Hepatic stellate cell (primary cell): Measurements from ENCODE around the gene SLC31A1.
"Not testable (repeated sequence)": the region's sequence is repeated elsewhere in the genome, so short reads cannot be mapped to it uniquely, and the experiment has no call there.

Source experiments
- DNase-seq: peaks from one replicate; pipeline ENCODE4 v3.0.0; 2011; ENCODE audit warnings: low spot score

Gene SLC31A1

DNA sequence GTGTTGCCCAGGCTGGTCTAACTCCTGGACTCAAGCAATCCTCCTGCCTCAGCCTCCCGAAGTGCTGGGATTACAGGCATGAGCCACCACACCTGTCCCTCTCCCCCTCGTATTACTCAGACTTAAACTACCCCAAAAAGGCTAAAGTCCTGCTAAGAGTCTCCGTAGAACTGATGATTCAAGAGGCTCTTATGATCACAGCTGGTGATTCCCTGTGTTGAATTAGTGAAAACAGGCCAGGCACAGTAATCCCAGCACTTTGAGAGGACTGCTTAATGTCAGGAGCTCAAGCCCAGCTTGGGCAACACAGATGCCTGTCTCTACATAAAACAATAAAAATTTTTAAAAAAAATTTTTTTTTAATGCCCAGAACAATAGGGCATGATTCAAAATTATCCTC is 44.8 kb downstream of the SLC31A1 start:
- no peak for DNase-seq

- DNase-seq: no peak
Observed at GRCh38 chr9:113267911-113268566, 46.7 kb downstream of the SLC31A1 start.

GRCh38 chr9:113269355-113269754 is 48.0 kb downstream of the SLC31A1 start:
- no peak for DNase-seq

DNA sequence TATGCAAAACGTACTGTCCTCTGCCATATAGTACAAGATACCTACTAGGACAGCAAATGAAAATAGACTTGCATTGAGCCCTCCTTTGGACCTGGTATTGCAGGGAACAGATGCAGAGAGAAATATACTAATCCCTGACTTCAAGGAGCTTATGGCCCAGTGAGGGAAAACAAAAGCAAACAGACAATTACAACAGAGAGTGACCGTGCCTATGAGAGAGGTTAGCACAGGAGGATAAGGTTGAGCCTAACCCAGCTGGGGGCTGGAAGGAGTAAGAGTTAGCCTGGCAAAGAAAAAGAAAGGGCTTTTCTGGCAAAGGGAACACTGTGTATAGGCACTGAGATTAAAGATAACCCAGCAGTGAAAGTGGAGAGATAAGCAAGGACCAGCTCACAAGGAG is 48.5 kb downstream of the SLC31A1 start:
- DNase-seq: no peak

DNA sequence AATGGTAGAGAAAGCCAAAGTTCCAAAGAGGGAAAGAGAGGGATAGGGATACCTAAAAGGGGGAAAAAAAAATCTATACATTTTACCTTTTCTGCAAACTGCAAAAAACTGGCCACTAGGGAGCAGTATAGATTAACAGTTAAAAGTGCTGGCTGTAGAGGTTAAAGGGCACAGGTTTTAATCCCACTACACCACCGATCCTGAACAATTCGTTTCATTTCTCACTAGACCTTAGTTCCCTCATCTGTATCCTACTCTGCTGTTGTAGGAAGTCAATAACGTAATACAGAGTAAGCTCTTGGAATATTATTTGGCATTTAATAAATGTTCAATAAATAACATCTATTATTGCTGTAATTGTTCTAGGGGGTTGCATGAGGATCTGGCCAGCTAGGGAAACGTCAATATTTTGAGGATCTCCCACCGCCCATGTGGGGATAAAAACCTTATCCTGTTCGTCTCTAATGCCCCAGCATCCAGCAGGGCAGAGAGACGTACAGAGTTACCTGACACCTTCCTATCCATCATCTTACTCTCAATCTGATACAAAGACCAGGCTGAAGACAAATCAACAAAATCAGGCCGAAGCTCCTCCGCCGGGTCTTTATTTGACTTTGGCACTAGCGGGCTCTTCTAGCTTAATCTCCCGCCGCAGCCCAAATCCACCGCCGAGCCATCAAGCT is 53.3 kb downstream of the SLC31A1 start:
- peak; percentile 42 for DNase-seq

- peak; percentile 95 for DNase-seq
Observed at GRCh38 chr9:113275157-113276131, 54.1 kb downstream of the SLC31A1 start, which contains the start of the genes CDC26 and PRPF4. Gene CDC26 (minus strand): TSS chr9:113275572. CDS start chr9:113272507, 3,065 bp downstream. Gene PRPF4 (plus strand): TSS chr9:113275658. CDS start chr9:113275744, 86 bp downstream.

DNA sequence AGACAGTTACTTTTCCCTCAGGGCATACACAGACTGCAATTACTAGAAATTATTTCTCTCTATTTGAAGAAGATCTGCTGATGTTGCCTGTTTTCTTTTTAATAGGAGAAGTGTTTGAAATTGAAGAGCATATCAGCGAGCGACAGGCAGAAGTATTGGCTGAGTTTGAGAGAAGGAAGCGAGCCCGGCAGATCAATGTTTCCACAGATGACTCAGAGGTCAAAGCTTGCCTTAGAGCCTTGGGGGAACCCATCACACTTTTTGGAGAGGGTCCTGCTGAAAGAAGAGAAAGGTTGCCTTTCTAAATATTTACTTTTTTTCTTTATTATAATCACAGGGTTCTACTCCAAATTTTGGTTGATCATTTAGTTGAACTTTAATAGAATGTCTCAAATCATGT is 57.5 kb downstream of the SLC31A1 start:
- DNase-seq: no peak

GRCh38 chr9:113281356-113281755 is 60.0 kb downstream of the SLC31A1 start:
- no peak for DNase-seq

- no peak for DNase-seq
Observed at GRCh38 chr9:113289091-113289490, 67.7 kb downstream of the SLC31A1 start.

DNA sequence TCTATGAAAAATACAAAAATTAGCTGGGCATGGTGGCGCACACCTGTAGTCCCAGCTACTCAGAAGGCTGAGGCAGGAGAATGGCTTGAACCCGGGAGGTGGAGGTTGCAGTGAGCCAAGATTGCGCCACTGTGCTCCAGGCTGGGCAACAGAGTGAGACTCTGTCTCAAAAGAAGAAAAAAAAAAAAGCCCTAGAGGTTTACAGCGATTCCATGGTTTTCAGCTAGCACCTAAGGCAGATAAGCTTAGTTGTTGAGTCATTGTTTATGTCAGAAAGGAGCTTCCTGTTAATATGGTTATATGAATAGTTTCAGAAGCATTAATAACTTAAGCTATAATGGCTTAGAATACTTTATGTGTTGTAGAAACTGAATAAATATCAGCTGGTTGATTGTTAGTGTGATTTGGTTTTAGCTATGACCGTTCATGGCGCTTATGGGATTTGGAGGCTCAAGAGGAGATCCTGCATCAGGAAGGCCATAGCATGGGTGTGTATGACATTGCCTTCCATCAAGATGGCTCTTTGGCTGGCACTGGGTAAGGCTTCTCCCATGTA is 68.8 kb downstream of the SLC31A1 start:
- DNase-seq: no peak

GRCh38 chr9:113293285-113293878 is 72.0 kb downstream of the SLC31A1 start:
- DNase-seq: no peak

DNA sequence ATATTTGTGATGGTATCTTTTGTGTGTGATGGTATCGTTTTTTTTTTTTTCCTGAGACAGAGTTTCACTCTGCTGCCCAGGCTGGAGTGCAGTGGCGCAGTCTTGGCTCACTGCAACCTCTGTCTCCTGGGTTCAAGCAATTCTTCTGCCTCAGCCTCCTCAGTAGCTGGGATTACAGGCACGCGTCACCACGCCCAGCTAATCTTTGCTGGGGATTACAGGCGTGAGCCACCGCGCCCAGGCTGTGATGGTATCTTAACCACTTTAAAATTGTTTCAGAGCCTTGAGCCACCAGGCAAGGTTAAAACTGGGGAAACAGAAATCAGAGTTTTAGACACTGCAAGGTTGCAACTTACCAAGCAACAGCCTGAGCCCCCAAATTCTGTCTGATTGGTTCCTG is 74.9 kb downstream of the SLC31A1 start:
- DNase-seq: not testable (repeated sequence)

GRCh38 chr9:113296796-113297558 is 75.6 kb downstream of the SLC31A1 start:
- no peak for DNase-seq

DNA sequence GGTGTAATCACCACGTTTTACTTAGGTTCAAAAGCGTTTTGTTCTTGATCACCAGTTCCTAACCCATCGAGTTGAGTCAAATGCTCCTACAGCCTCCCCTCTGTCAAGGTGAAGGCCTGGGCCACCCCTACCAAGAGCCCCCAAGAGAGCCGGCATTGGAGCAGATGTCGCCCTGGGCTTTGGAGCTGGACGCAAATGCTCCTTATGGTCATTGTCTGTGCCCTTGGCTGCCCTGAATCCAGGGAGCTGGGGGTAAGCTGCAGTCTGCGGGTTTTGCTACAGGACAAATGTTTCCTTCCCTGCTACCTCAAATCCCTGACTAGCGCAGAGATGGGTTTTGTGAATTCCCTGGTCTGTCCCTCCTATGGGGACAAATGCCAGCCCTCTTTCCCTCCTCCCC is 77.0 kb downstream of the SLC31A1 start:
- DNase-seq: no peak

DNA sequence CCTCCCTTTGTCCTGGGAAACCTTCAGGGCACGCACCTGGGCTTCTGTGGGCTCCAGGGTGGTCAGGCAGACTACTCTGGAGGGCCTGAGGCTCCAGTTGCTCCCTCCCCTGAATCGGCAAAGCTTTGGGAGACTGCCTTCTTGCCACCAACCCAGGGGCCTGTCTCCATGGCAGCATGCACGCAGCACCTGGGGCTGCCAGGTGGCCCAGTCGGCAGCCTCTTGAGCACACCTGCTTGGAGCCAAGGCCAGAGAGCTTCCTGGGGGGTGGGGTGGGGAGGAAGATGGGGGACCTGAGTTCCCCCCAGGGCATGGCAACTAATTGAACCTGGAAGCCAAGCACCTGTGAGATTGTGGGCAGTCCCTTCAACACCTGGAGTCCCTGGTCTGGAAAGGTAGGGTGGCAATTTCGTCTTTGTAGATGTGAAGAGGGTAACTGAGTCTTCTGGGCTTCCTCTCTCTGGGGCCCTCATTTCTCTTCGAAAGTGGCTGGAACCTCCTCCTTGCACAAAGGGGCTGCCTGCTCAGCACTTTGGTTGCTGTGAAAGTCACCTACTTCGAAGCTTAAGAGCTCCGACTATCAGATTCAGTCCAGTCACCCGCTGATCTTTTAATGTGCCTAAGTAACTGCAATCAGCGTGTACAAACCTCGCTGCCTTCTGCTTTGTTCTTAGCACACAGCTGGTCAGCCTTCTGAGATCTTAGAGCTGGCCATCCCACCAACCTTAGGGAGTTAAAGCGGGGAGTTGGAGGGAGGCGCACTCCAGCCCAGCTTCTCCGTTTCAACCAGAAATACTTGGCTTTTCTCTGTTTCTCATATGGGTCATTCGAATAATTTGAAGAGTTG is 77.8 kb downstream of the SLC31A1 start:
- DNase-seq: no peak

- peak; percentile 21 for DNase-seq
Observed at GRCh38 chr9:113299800-113300292, 78.5 kb downstream of the SLC31A1 start.

DNA sequence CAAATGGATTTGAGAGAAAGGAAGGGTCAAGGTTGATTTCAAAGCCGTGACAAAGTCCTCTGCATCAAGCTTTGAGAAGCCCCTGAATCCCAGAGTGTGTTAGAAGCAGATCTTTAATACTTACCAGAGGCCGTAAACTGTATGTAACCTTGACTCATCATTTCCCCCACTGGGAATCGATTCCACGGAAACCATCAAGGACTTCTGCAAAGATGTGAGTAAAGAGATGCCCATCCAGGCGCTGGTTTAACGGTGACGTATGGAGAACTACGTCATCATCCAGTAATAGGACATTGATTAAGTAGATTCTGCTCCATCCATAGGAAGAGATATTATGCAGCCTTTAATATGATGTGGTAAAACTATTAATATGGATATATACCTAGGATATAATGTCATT is 80.2 kb downstream of the SLC31A1 start:
- DNase-seq: no peak

DNA sequence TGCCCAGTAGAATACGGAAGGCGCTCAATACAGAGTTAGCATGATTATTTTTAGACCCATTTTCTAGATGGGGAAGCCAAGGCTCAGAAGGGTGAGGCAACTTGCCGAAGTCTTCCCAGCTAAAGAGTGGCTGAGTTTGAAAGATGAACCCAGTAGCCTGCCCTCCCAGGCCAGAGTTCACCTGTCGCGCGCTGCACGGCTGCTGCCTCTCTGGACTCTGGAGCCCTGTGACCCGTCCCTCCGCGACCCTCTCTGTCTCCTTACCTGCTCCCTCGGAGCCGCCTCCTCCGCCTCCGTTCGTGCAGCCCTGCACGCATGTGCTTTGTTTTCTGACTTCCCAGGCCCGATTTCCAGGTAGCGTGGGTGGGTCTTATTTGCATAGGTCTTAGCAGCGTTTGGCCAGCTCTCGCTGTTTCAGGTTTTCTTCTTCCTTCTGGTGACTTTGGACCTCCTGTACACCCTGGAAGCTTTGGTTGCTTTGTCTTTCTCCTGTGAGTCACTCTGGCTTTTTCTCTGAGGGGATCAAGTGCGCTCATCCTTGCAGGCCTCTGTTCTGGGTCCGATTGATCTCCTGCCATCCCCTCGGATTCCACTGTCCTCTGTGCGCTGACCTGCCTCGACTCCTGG is 81.6 kb downstream of the SLC31A1 start, which contains the start of gene RNF183:
TSS of gene RNF183 (minus strand) at position 585 of the 627 bp plus-strand sequence. CDS start 5,192 bp downstream, outside the sequence.
- DNase-seq: no peak

DNA sequence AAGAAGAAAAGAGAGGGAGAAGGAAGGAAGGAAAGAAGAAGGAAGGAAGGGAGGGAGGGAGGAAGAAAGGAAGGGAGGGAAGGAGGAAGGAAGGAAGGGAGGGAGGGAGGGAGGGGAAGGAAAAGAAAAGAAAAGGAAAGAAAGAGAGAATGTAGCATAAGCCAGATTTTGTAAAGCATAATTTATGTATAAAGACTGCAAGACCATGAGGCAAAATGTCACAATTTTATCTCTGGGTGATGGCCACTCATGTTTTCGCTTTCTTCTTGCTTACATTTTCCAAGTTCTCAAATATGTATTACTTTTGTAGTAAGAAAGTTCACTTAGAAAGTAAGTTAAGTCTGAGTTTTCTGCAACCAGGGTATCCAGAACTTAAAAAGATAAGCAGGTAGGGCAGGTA is 85.2 kb downstream of the SLC31A1 start:
- no peak for DNase-seq
